HG03521 (cell line): ENCODE data around the gene ZNF619.
A peak's percentile ranks its signal among the peaks of the same experiment; 100 is the strongest.

Experiments
- ATAC-seq: cut with Tn5 transposase; IDR thresholded peaks from one replicate; pipeline ENCODE4 v1.9.1; 2021; ENCODE audit warnings: mild to moderate bottlenecking, moderate library complexity; ENCODE audit not compliant: unreplicated experiment

The ZNF619 gene

GRCh38 chr3:40464339-40465110 is 12.4 kb upstream of the ZNF619 start:
- ATAC-seq = no peak

GRCh38 chr3:40465111-40465407 is 11.9 kb upstream of the ZNF619 start:
- ATAC-seq = no peak

- ATAC-seq = no peak
Measured at GRCh38 chr3:40465456-40465855, 11.5 kb upstream of the ZNF619 start.

- ATAC-seq = no peak
Measured at GRCh38 chr3:40468018-40468417, 8.9 kb upstream of the ZNF619 start.

- no peak for ATAC-seq
Measured at GRCh38 chr3:40470701-40471100, 6.2 kb upstream of the ZNF619 start.

- ATAC-seq = no peak
Measured at GRCh38 chr3:40477666-40478065, 744 bp downstream of the ZNF619 start.

GRCh38 chr3:40487172-40487571 is 10.2 kb downstream of the ZNF619 start:
- ATAC-seq = no peak

GRCh38 chr3:40490916-40491315 is 14.0 kb downstream of the ZNF619 start:
- ATAC-seq = no peak

GRCh38 chr3:40494698-40495097 is 17.8 kb downstream of the ZNF619 start:
- no peak for ATAC-seq

GRCh38 chr3:40497288-40497687 is 20.4 kb downstream of the ZNF619 start:
- ATAC-seq = no peak

- ATAC-seq = no peak
Measured at GRCh38 chr3:40499952-40500351, 23.0 kb downstream of the ZNF619 start.

- no peak for ATAC-seq
Measured at GRCh38 chr3:40502034-40502433, 25.1 kb downstream of the ZNF619 start.

- ATAC-seq = no peak
Measured at GRCh38 chr3:40504636-40505430, 27.9 kb downstream of the ZNF619 start.

- peak; percentile 85 for ATAC-seq
Measured at GRCh38 chr3:40505599-40506462, 28.9 kb downstream of the ZNF619 start, which contains the start of gene ZNF620. Gene ZNF620, plus strand, starts transcription at chr3:40506039. Its CDS starts 314 bp downstream, at chr3:40506353.

GRCh38 chr3:40511031-40511718 is 34.3 kb downstream of the ZNF619 start:
- ATAC-seq = no peak

GRCh38 chr3:40516201-40516600 is 39.3 kb downstream of the ZNF619 start:
- ATAC-seq = no peak

- ATAC-seq = no peak
Measured at GRCh38 chr3:40518067-40518466, 41.1 kb downstream of the ZNF619 start.

GRCh38 chr3:40518848-40519247 is 41.9 kb downstream of the ZNF619 start:
- ATAC-seq = no peak

- ATAC-seq = no peak
Measured at GRCh38 chr3:40521254-40521653, 44.3 kb downstream of the ZNF619 start.

GRCh38 chr3:40523781-40524180 is 46.9 kb downstream of the ZNF619 start:
- no peak for ATAC-seq

- peak; percentile 11 for ATAC-seq
Measured at GRCh38 chr3:40524222-40524567, 47.3 kb downstream of the ZNF619 start.
